Panc1 (cell line): ENCODE results near the gene TBC1D2B. TPM values are rescaled to one million over a fixed set of nuclear protein-coding genes. Genes with fewer than 3 reads are reported as not detected.
"Not testable (repeated sequence)": the region's sequence is repeated elsewhere in the genome, so short reads cannot be mapped to it uniquely, and the experiment has no call there.

Source experiments
- ATAC-seq: fragments of 200-7000 bp; cut with Tn5 transposase; 2 replicates; pipeline ENCODE4 v1.9.1; 2020; ENCODE audit warnings: mild to moderate bottlenecking, moderate library complexity
- BruUV-seq: library from RNA; stranded (reverse); fragments of 400-500 nt; replicated peaks from 2 replicates; lab custom pipeline; 2021; lab: Mats Ljungman, UMichigan
- CTCF ChIA-PET: fragments of 300-600 bp; sonication (Branson Sonifier 250); formaldehyde crosslinking; loops from one replicate; lab custom pipeline; 2022; ENCODE audit warnings: antibody characterized with exemption; lab: Charles Lee
- POLR2A ChIA-PET: fragments of 300-600 bp; sonication (Branson Sonifier 250); formaldehyde crosslinking; loops from one replicate; lab custom pipeline; 2022; ENCODE audit warnings: antibody characterized with exemption; lab: Charles Lee
- DNase-seq: peaks from one replicate; pipeline ENCODE4 v3.0.0-alpha.2; 2010; ENCODE audit warnings: low read depth, low spot score
- H3K27ac ChIP-seq: 2 replicates; pipeline ENCODE4 v1.5.1; 2011; ENCODE audit warnings: mild to moderate bottlenecking, low read length, inconsistent platforms
- H3K27me3 ChIP-seq: fragments of 200-500 bp; sonication (Bioruptor generic); 2 replicates; pipeline ENCODE4 v1.6.0; 2014; ENCODE audit warnings: low read length, inconsistent platforms; ENCODE audit not compliant: control insufficient read depth, insufficient read depth
- H3K36me3 ChIP-seq: fragments of 200-500 bp; sonication (Bioruptor generic); 2 replicates; pipeline ENCODE4 v1.5.1; 2014; ENCODE audit warnings: inconsistent platforms, mild to moderate bottlenecking, low read length, moderate library complexity; ENCODE audit not compliant: control insufficient read depth, insufficient read depth
- H3K4me1 ChIP-seq: 2 replicates; pipeline ENCODE4 v1.5.1; 2011; ENCODE audit warnings: inconsistent platforms, mild to moderate bottlenecking, low read length, moderate library complexity; ENCODE audit not compliant: control insufficient read depth, insufficient read depth
- H3K4me3 ChIP-seq, 2 experiments: 2 replicates each; pipeline ENCODE4 v1.5.1; 2011 to 2012; ENCODE audit warnings: low read depth in 2 of 2, low read length in 2 of 2, mild to moderate bottlenecking in 2 of 2, inconsistent platforms in 1 of 2, moderate library complexity in 1 of 2
- H3K9me3 ChIP-seq: fragments of 200-500 bp; sonication (Bioruptor generic); 2 replicates; pipeline ENCODE4 v1.5.1; 2014; ENCODE audit warnings: low read depth, mild to moderate bottlenecking, inconsistent platforms, low read length, moderate library complexity; ENCODE audit not compliant: control insufficient read depth, insufficient read depth
- SIN3A ChIP-seq: IDR thresholded peaks from 2 replicates; pipeline ENCODE4 v1.6.1; 2012; ENCODE audit warnings: low read depth, mild to moderate bottlenecking, low read length, moderate library complexity, borderline replicate concordance; ENCODE audit not compliant: insufficient read depth
- in situ Hi-C: cut with HindIII; loops from 2 replicates; pipeline ENCODE4 v1.10.0; 2016; ENCODE audit warnings: low sequenced_read_pairs, low pct_unique_long_range_greater_than_20kb
- intact Hi-C: fragments of 100-400 bp; cut with micrococcal nuclease; formaldehyde crosslinking; loops from one replicate; pipeline ENCODE4 v1.10.0; 2022; ENCODE audit not compliant: unreplicated experiment
- total RNA-seq: library from RNA; stranded (reverse); gene quantifications from one replicate; pipeline ENCODE4 v1.2.1, GENCODE V29; 2021; ENCODE audit not compliant: unreplicated experiment
- TF ChIP-seq, protein P1 (sequence below): fragments of 450-650 bp; IDR thresholded peaks from 2 replicates; pipeline ENCODE4 v1.5.1; 2017; ENCODE audit warnings: mild to moderate bottlenecking
- TF ChIP-seq, protein P2 (sequence below), 2 experiments: IDR thresholded peaks; 2 replicates each; pipeline ENCODE4 v1.6.1; 2011 to 2012; ENCODE audit warnings: low read depth in 2 of 2, control low read depth in 1 of 2, low read length in 1 of 2, mild to moderate bottlenecking in 1 of 2, moderate library complexity in 1 of 2; ENCODE audit not compliant: insufficient read depth in 1 of 2

Gene TBC1D2B
- total RNA-seq, 1 experiment from 2014 or later, result 59.3 TPM

DNA sequence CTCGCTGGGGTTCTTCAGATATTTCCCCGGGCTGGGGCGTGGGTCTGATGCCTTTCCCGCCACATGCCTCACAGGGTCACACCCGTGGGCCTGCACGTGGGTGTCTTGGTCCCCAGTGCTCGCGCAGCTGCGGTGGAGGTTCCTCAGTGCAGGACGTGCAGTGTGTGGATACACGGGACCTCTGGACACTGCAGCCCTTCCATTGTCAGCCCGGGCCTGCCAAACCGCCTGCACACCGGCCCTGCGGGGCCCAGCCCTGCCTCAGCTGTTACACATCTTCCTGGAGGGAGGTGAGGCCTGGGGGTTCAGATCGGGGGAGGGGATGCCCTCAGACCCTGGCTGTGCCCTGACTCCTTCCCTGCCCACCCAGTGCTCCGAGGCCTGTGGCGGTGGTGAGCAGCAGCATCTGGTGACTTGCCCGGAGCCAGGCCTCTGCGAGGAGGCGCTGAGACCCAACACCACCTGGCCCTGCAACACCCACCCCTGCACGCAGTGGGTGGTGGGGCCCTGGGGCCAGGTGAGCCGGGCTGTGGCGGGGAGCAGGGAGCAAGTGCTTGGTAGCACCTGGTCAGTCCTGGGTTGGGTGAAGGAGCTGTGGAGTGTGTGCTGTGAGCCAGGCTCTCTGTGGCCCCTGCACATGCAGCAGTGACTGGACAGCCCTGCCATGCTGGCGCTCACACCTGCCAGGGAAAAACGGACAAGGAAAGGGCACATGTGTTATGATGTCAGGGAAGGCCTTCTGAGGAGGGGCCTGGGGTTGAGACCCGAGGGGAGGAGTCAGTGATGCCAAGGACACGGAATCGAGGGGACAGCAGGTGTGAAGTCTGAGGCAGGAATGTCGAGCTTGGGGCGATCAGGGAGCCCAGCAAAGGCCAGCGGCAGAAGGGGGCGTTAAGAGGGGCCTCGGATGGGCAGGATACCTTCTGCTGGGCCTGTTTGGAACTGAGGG is 88.9 kb downstream of the TBC1D2B start:
- ChIA-PET CTCF (no interaction called here), POLR2A (interaction anchor here (0.7 kb wide), 1 partner anchor 469 kb away, joined by 3 read pairs; no protein-coding TSS in a partner anchor)
- intact Hi-C loops, result no loop called here

DNA sequence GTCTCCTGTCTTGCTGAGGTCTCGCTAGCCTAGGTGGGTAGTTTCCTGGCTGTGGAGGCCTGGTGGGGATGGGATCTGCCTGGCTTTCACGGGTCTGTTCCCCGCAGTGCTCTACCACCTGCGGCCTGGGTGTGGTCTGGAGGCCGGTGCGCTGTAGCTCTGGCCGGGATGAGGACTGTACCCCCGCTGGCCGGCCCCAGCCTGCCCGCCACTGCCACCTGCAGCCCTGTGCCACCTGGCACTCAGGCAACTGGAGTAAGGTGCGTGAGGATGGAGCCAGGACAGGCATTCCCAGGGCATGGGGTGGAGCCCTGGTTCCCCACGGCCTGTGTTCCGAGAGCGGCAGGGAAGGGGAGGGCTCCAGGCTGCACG is 89.8 kb downstream of the TBC1D2B start:
- peaks cover 31% of the 10 kb centered on the region for H3K4me1 ChIP-seq
- intact Hi-C loops, H3K4me3 ChIP-seq, H3K36me3 ChIP-seq, H3K9me3 ChIP-seq, H3K27me3 ChIP-seq, in situ Hi-C loops, BruUV-seq, CTCF ChIA-PET, DNase-seq, H3K27ac ChIP-seq, ATAC-seq, POLR2A ChIA-PET: not testable (repeated sequence)

More for the DNA sequence above, 88.9 kb downstream of the TBC1D2B start:
- TF ChIP-seq, protein P1, sequence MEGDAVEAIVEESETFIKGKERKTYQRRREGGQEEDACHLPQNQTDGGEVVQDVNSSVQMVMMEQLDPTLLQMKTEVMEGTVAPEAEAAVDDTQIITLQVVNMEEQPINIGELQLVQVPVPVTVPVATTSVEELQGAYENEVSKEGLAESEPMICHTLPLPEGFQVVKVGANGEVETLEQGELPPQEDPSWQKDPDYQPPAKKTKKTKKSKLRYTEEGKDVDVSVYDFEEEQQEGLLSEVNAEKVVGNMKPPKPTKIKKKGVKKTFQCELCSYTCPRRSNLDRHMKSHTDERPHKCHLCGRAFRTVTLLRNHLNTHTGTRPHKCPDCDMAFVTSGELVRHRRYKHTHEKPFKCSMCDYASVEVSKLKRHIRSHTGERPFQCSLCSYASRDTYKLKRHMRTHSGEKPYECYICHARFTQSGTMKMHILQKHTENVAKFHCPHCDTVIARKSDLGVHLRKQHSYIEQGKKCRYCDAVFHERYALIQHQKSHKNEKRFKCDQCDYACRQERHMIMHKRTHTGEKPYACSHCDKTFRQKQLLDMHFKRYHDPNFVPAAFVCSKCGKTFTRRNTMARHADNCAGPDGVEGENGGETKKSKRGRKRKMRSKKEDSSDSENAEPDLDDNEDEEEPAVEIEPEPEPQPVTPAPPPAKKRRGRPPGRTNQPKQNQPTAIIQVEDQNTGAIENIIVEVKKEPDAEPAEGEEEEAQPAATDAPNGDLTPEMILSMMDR, result no peak
- TF ChIP-seq, protein P2, sequence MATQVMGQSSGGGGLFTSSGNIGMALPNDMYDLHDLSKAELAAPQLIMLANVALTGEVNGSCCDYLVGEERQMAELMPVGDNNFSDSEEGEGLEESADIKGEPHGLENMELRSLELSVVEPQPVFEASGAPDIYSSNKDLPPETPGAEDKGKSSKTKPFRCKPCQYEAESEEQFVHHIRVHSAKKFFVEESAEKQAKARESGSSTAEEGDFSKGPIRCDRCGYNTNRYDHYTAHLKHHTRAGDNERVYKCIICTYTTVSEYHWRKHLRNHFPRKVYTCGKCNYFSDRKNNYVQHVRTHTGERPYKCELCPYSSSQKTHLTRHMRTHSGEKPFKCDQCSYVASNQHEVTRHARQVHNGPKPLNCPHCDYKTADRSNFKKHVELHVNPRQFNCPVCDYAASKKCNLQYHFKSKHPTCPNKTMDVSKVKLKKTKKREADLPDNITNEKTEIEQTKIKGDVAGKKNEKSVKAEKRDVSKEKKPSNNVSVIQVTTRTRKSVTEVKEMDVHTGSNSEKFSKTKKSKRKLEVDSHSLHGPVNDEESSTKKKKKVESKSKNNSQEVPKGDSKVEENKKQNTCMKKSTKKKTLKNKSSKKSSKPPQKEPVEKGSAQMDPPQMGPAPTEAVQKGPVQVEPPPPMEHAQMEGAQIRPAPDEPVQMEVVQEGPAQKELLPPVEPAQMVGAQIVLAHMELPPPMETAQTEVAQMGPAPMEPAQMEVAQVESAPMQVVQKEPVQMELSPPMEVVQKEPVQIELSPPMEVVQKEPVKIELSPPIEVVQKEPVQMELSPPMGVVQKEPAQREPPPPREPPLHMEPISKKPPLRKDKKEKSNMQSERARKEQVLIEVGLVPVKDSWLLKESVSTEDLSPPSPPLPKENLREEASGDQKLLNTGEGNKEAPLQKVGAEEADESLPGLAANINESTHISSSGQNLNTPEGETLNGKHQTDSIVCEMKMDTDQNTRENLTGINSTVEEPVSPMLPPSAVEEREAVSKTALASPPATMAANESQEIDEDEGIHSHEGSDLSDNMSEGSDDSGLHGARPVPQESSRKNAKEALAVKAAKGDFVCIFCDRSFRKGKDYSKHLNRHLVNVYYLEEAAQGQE (IDR thresholded peaks at IDR 0.05; ENCODE audit: insufficient read depth in 1 of 2, low read depth in 2 of 2, low read length in 1 of 2), result no peak
- no peak for TF ChIP-seq SIN3A
- in situ Hi-C loops, result no loop called here
- DNase-seq (no peak), ATAC-seq (no peak)
- H3K27ac ChIP-seq, result peak overlapping the region; percentile 39; the same call in 1 of the 2 replicates
- peaks cover 37% of the 10 kb centered on the region for H3K4me1 ChIP-seq
- BruUV-seq, result no TSS peak
- no peak overlapping the region for H3K4me3 ChIP-seq
- no peaks in the 10 kb centered on the region for H3K36me3 ChIP-seq
- no peaks in the 10 kb centered on the region for H3K27me3 ChIP-seq
- no peaks in the 10 kb centered on the region for H3K9me3 ChIP-seq
